Ishikawa (cell line): ENCODE measurements around the gene PACS1.

Experiments used
- CEBPB ChIP-seq: IDR thresholded peaks from 2 replicates; pipeline ENCODE4 v1.6.1; 2012
- CREB1 ChIP-seq: IDR thresholded peaks from 2 replicates; pipeline ENCODE4 v1.6.1; 2012; ENCODE audit warnings: low read depth
- EGR1 ChIP-seq: IDR thresholded peaks from 2 replicates; pipeline ENCODE4 v1.6.1; 2012
- EP300 ChIP-seq: IDR thresholded peaks from 2 replicates; pipeline ENCODE4 v1.6.1; 2012; ENCODE audit warnings: borderline replicate concordance
- MAX ChIP-seq: IDR thresholded peaks from 2 replicates; pipeline ENCODE4 v1.6.1; 2012
- RAD21 ChIP-seq: IDR thresholded peaks from 2 replicates; pipeline ENCODE4 v1.6.1; 2012; ENCODE audit warnings: low read depth
- REST ChIP-seq: IDR thresholded peaks from 2 replicates; pipeline ENCODE4 v1.6.1; 2012; ENCODE audit warnings: low read depth, mild to moderate bottlenecking
- TAF1 ChIP-seq: IDR thresholded peaks from 2 replicates; pipeline ENCODE4 v1.6.1; 2012; ENCODE audit warnings: low read depth, mild to moderate bottlenecking
- TCF12 ChIP-seq: IDR thresholded peaks from 2 replicates; pipeline ENCODE4 v1.6.1; 2012; ENCODE audit warnings: low read depth
- TEAD4 ChIP-seq: IDR thresholded peaks from 2 replicates; pipeline ENCODE4 v1.6.1; 2012
- USF1 ChIP-seq: IDR thresholded peaks from 2 replicates; pipeline ENCODE4 v1.6.1; 2012
- YY1 ChIP-seq: IDR thresholded peaks from 2 replicates; pipeline ENCODE4 v1.6.1; 2012; ENCODE audit warnings: low read depth
- ZBTB7A ChIP-seq: IDR thresholded peaks from 2 replicates; pipeline ENCODE4 v1.6.1; 2012; ENCODE audit warnings: low read depth

- TF ChIP-seq REST (no peak), CREB1 (peak; percentile 66), RAD21 (no peak), USF1 (no peak; the same call in none of the 2 replicates), YY1 (peak; percentile 93), EP300 (peak; percentile 26; the same call in 1 of the 2 replicates), EGR1 (0 out of 2 replicates have a peak, but pooled peaks have one; percentile 11), MAX (peak; percentile 39), ZBTB7A (no peak), TAF1 (peak; percentile 88), CEBPB (no peak), TEAD4 (no peak; the same call in 1 of the 2 replicates), TCF12 (peak; percentile 37)
Measured at GRCh38 chr11:66051766-66052663, 18.1 kb upstream of the PACS1 start, which contains the start of gene SF3B2.
